Stimulated activated memory B cell treated with anti-CD40 and anti-IgM and Interleukin-4, amounts not matched to agents 10 μg/mL and 1 μg/mL and 100 μg/mL, for 72 hours (primary cell): ENCODE results near the gene OTX2.

Source experiments
- ATAC-seq: fragments of 150-1000 bp; cut with Tn5 transposase; 2 replicates; pipeline ENCODE4 v1.10.0; 2021
- H3K27ac Mint-ChIP-seq: one replicate; pipeline ENCODE4 v1.8.0; 2022; ENCODE audit warnings: mild to moderate bottlenecking, mixed read lengths
- H3K27me3 Mint-ChIP-seq: one replicate; pipeline ENCODE4 v1.8.0; 2022; ENCODE audit warnings: mixed read lengths
- H3K36me3 Mint-ChIP-seq: one replicate; pipeline ENCODE4 v1.8.0; 2022; ENCODE audit warnings: mixed read lengths
- H3K4me1 Mint-ChIP-seq: one replicate; pipeline ENCODE4 v1.8.0; 2022; ENCODE audit warnings: mixed read lengths
- H3K4me3 Mint-ChIP-seq: one replicate; pipeline ENCODE4 v1.8.0; 2022; ENCODE audit warnings: mild to moderate bottlenecking, moderate library complexity, mixed read lengths
- H3K9me3 Mint-ChIP-seq: one replicate; pipeline ENCODE4 v1.8.0; 2022; ENCODE audit warnings: mixed read lengths

The OTX2 gene

GRCh38 chr14:56810147-56810719 lies at the start of gene OTX2:
Gene OTX2, minus strand, starts transcription at chr14:56810479. Its CDS starts 5,023 bp downstream, at chr14:56805456.
- H3K36me3 Mint-ChIP-seq, result no peaks in the 10 kb centered on the region
- ATAC-seq, result no peak
- peaks cover 4% of the 10 kb centered on the region for H3K9me3 Mint-ChIP-seq
- peaks cover 22% of the 10 kb centered on the region for H3K4me1 Mint-ChIP-seq
- H3K4me3 Mint-ChIP-seq, result peak within 1 kb of the TSS; percentile 50
- peaks cover 91% of the 10 kb centered on the region for H3K27me3 Mint-ChIP-seq
- H3K27ac Mint-ChIP-seq, result no peak within 1 kb of the TSS

GRCh38 chr14:56858422-56858821 lies 48.1 kb upstream of the OTX2 start:
- no peaks in the 10 kb centered on the region for H3K36me3 Mint-ChIP-seq

GRCh38 chr14:56857216-56857615 lies 46.9 kb upstream of the OTX2 start:
- no peaks in the 10 kb centered on the region for H3K4me1 Mint-ChIP-seq
- no peaks in the 10 kb centered on the region for H3K9me3 Mint-ChIP-seq
- no peak overlapping the region for H3K4me3 Mint-ChIP-seq
- ATAC-seq, result no peak
- peaks cover 35% of the 10 kb centered on the region for H3K27me3 Mint-ChIP-seq
- no peak overlapping the region for H3K27ac Mint-ChIP-seq
- no peaks in the 10 kb centered on the region for H3K36me3 Mint-ChIP-seq

More at GRCh38 chr14:56858422-56858821, 48.1 kb upstream of the OTX2 start:
- ATAC-seq, result no peak
- H3K4me1 Mint-ChIP-seq, result no peaks in the 10 kb centered on the region
- peaks cover 35% of the 10 kb centered on the region for H3K27me3 Mint-ChIP-seq
- H3K4me3 Mint-ChIP-seq, result no peak overlapping the region
- no peak overlapping the region for H3K27ac Mint-ChIP-seq
- no peaks in the 10 kb centered on the region for H3K9me3 Mint-ChIP-seq

GRCh38 chr14:56855891-56856461 lies 45.7 kb upstream of the OTX2 start:
- Mint-ChIP-seq H3K4me1 (no peaks in the 10 kb centered on the region), H3K36me3 (no peaks in the 10 kb centered on the region), H3K27me3 (peaks cover 41% of the 10 kb centered on the region), H3K9me3 (peaks cover 3% of the 10 kb centered on the region), H3K4me3 (no peak overlapping the region), H3K27ac (no peak overlapping the region)
- no peak for ATAC-seq

- no peak for ATAC-seq
- peaks cover 45% of the 10 kb centered on the region for H3K27me3 Mint-ChIP-seq
- peaks cover 4% of the 10 kb centered on the region for H3K9me3 Mint-ChIP-seq
- H3K4me3 Mint-ChIP-seq, result no peak overlapping the region
- no peaks in the 10 kb centered on the region for H3K36me3 Mint-ChIP-seq
- no peaks in the 10 kb centered on the region for H3K4me1 Mint-ChIP-seq
- H3K27ac Mint-ChIP-seq, result no peak overlapping the region
Measured at GRCh38 chr14:56854325-56854724, 44.0 kb upstream of the OTX2 start.

- H3K27me3 Mint-ChIP-seq, result peaks cover 23% of the 10 kb centered on the region
- no peak overlapping the region for H3K27ac Mint-ChIP-seq
- H3K4me1 Mint-ChIP-seq, result no peaks in the 10 kb centered on the region
Measured at GRCh38 chr14:56846970-56847930, 37.0 kb upstream of the OTX2 start.

GRCh38 chr14:56844406-56845002 lies 34.2 kb upstream of the OTX2 start:
- peaks cover 3% of the 10 kb centered on the region for H3K9me3 Mint-ChIP-seq
- no peak overlapping the region for H3K27ac Mint-ChIP-seq
- no peak overlapping the region for H3K4me3 Mint-ChIP-seq
- no peak for ATAC-seq
- H3K4me1 Mint-ChIP-seq, result no peaks in the 10 kb centered on the region
- peaks cover 13% of the 10 kb centered on the region for H3K27me3 Mint-ChIP-seq
- H3K36me3 Mint-ChIP-seq, result no peaks in the 10 kb centered on the region

More at GRCh38 chr14:56846970-56847930, 37.0 kb upstream of the OTX2 start:
- H3K4me3 Mint-ChIP-seq, result no peak overlapping the region
- peaks cover 7% of the 10 kb centered on the region for H3K9me3 Mint-ChIP-seq
- ATAC-seq, result no peak
- no peaks in the 10 kb centered on the region for H3K36me3 Mint-ChIP-seq

- no peaks in the 10 kb centered on the region for H3K4me1 Mint-ChIP-seq
- no peaks in the 10 kb centered on the region for H3K36me3 Mint-ChIP-seq
- no peak for ATAC-seq
- no peak overlapping the region for H3K27ac Mint-ChIP-seq
- H3K27me3 Mint-ChIP-seq, result peaks cover 3% of the 10 kb centered on the region
- no peak overlapping the region for H3K4me3 Mint-ChIP-seq
- H3K9me3 Mint-ChIP-seq, result peaks cover 3% of the 10 kb centered on the region
Measured at GRCh38 chr14:56841611-56842010, 31.3 kb upstream of the OTX2 start.

- H3K27me3 Mint-ChIP-seq, result no peaks in the 10 kb centered on the region
- no peaks in the 10 kb centered on the region for H3K4me1 Mint-ChIP-seq
- H3K4me3 Mint-ChIP-seq, result no peak overlapping the region
- peaks cover 3% of the 10 kb centered on the region for H3K9me3 Mint-ChIP-seq
- no peak for ATAC-seq
- H3K36me3 Mint-ChIP-seq, result no peaks in the 10 kb centered on the region
- H3K27ac Mint-ChIP-seq, result no peak overlapping the region
Measured at GRCh38 chr14:56840221-56840620, 29.9 kb upstream of the OTX2 start.

GRCh38 chr14:56829151-56829550 lies 18.9 kb upstream of the OTX2 start:
- no peak for ATAC-seq
- no peaks in the 10 kb centered on the region for H3K27me3 Mint-ChIP-seq
- H3K27ac Mint-ChIP-seq, result no peak overlapping the region
- peaks cover 3% of the 10 kb centered on the region for H3K9me3 Mint-ChIP-seq
- H3K4me3 Mint-ChIP-seq, result no peak overlapping the region
- H3K4me1 Mint-ChIP-seq, result no peaks in the 10 kb centered on the region
- H3K36me3 Mint-ChIP-seq, result no peaks in the 10 kb centered on the region

GRCh38 chr14:56826214-56826613 lies 15.9 kb upstream of the OTX2 start:
- Mint-ChIP-seq H3K36me3 (no peaks in the 10 kb centered on the region), H3K9me3 (peaks cover 3% of the 10 kb centered on the region), H3K4me3 (no peak overlapping the region), H3K27ac (no peak overlapping the region), H3K27me3 (peaks cover 1% of the 10 kb centered on the region), H3K4me1 (no peaks in the 10 kb centered on the region)
- no peak for ATAC-seq

GRCh38 chr14:56821805-56822610 lies 11.7 kb upstream of the OTX2 start:
- H3K27me3 Mint-ChIP-seq, result peaks cover 23% of the 10 kb centered on the region
- H3K27ac Mint-ChIP-seq, result no peak overlapping the region
- ATAC-seq, result no peak
- H3K4me3 Mint-ChIP-seq, result no peak overlapping the region
- H3K36me3 Mint-ChIP-seq, result no peaks in the 10 kb centered on the region
- H3K4me1 Mint-ChIP-seq, result no peaks in the 10 kb centered on the region
- H3K9me3 Mint-ChIP-seq, result peaks cover 3% of the 10 kb centered on the region

GRCh38 chr14:56821177-56821576 lies 10.9 kb upstream of the OTX2 start:
- no peaks in the 10 kb centered on the region for H3K36me3 Mint-ChIP-seq
- ATAC-seq, result no peak
- no peak overlapping the region for H3K4me3 Mint-ChIP-seq
- peaks cover 3% of the 10 kb centered on the region for H3K9me3 Mint-ChIP-seq
- no peaks in the 10 kb centered on the region for H3K4me1 Mint-ChIP-seq
- no peak overlapping the region for H3K27ac Mint-ChIP-seq
- H3K27me3 Mint-ChIP-seq, result peaks cover 30% of the 10 kb centered on the region

GRCh38 chr14:56817396-56817921 lies 7.2 kb upstream of the OTX2 start:
- no peak overlapping the region for H3K27ac Mint-ChIP-seq
- H3K9me3 Mint-ChIP-seq, result no peaks in the 10 kb centered on the region
- ATAC-seq, result peak; percentile 31
- peaks cover 7% of the 10 kb centered on the region for H3K4me1 Mint-ChIP-seq
- no peaks in the 10 kb centered on the region for H3K36me3 Mint-ChIP-seq
- H3K27me3 Mint-ChIP-seq, result peaks cover 60% of the 10 kb centered on the region
- no peak overlapping the region for H3K4me3 Mint-ChIP-seq
